Tibial nerve (tissue), 4 donors: ENCODE results near the gene NDUFS7.

Source experiments
- CTCF ChIP-seq, 5 experiments: fragments of 200-600 bp in 3 of 5; fragments of 450-650 bp in 2 of 5; sonication (generic) in 3 of 5; IDR thresholded peaks; one replicate each; pipeline ENCODE4 v1.5.1; 2016 to 2019; ENCODE audit warnings: antibody characterized with exemption in 5 of 5, mild to moderate bottlenecking in 3 of 5, moderate library complexity in 2 of 5
- EP300 ChIP-seq, 2 donors: sonication (generic); formaldehyde crosslinking; IDR thresholded peaks; one replicate each; pipeline ENCODE4 v1.6.1; 2017; ENCODE audit warnings: antibody characterized with exemption in 2 of 2, mild to moderate bottlenecking in 1 of 2
- POLR2A ChIP-seq, 2 donors: fragments of 450-650 bp; IDR thresholded peaks; one replicate each; pipeline ENCODE4 v1.6.1; 2017; ENCODE audit warnings: antibody characterized with exemption in 2 of 2, mild to moderate bottlenecking in 2 of 2, moderate library complexity in 2 of 2

GRCh38 chr19:1424192-1424955 lies 40.7 kb downstream of the NDUFS7 start:
- TF ChIP-seq CTCF (IDR thresholded peaks at IDR 0.05), result no peak
- TF ChIP-seq POLR2A (IDR thresholded peaks at IDR 0.05), result no peak
- TF ChIP-seq EP300 (IDR thresholded peaks at IDR 0.05), result no peak
